IPS-11a (cell line): ENCODE results near the gene ACOX2.

Experiments
- H3K4me3 ChIP-seq: one replicate; pipeline ENCODE4 v1.5.1; 2013; ENCODE audit warnings: low read depth, low read length, control low read depth

The ACOX2 gene

GRCh38 chr3:58536501-58537411 lies at the start of gene ACOX2:
Gene ACOX2 (minus strand): TSS chr3:58537190. CDS start chr3:58535106, 2,084 bp downstream.
- H3K4me3 ChIP-seq, result no peak within 1 kb of the TSS

GRCh38 chr3:58585994-58586393 lies 49.0 kb upstream of the ACOX2 start:
- H3K4me3 ChIP-seq, result no peak overlapping the region

GRCh38 chr3:58585005-58585786 lies 48.2 kb upstream of the ACOX2 start:
- H3K4me3 ChIP-seq, result no peak overlapping the region

GRCh38 chr3:58584690-58585004 lies 47.7 kb upstream of the ACOX2 start:
- no peak overlapping the region for H3K4me3 ChIP-seq

GRCh38 chr3:58581328-58582091 lies 44.5 kb upstream of the ACOX2 start:
- H3K4me3 ChIP-seq, result no peak overlapping the region

GRCh38 chr3:58580826-58581327 lies 43.9 kb upstream of the ACOX2 start:
- H3K4me3 ChIP-seq, result no peak overlapping the region

GRCh38 chr3:58578873-58579272 lies 41.9 kb upstream of the ACOX2 start:
- no peak overlapping the region for H3K4me3 ChIP-seq

- H3K4me3 ChIP-seq, result no peak within 1 kb of the TSS
Observed at GRCh38 chr3:58577269-58577821, 40.4 kb upstream of the ACOX2 start, which contains the start of gene FAM107A. Gene FAM107A (minus strand): TSS chr3:58577391. CDS start chr3:58569860, 7,531 bp downstream.

GRCh38 chr3:58576716-58577115 lies 39.7 kb upstream of the ACOX2 start:
- no peak overlapping the region for H3K4me3 ChIP-seq

GRCh38 chr3:58575971-58576652 lies 39.1 kb upstream of the ACOX2 start:
- H3K4me3 ChIP-seq, result no peak overlapping the region

- H3K4me3 ChIP-seq, result no peak overlapping the region
Observed at GRCh38 chr3:58574682-58575081, 37.7 kb upstream of the ACOX2 start.

- no peak overlapping the region for H3K4me3 ChIP-seq
Observed at GRCh38 chr3:58574106-58574505, 37.1 kb upstream of the ACOX2 start.

- H3K4me3 ChIP-seq, result no peak overlapping the region
Observed at GRCh38 chr3:58573640-58574039, 36.6 kb upstream of the ACOX2 start.

- H3K4me3 ChIP-seq, result no peak overlapping the region
Observed at GRCh38 chr3:58572634-58573230, 35.7 kb upstream of the ACOX2 start.

- H3K4me3 ChIP-seq, result no peak overlapping the region
Observed at GRCh38 chr3:58572013-58572633, 35.1 kb upstream of the ACOX2 start.

GRCh38 chr3:58570851-58571250 lies 33.9 kb upstream of the ACOX2 start:
- no peak overlapping the region for H3K4me3 ChIP-seq

GRCh38 chr3:58569287-58570001 lies 32.5 kb upstream of the ACOX2 start:
- no peak overlapping the region for H3K4me3 ChIP-seq

GRCh38 chr3:58568572-58569286 lies 31.7 kb upstream of the ACOX2 start:
- no peak overlapping the region for H3K4me3 ChIP-seq
